ENCODE data around the gene SF3B2. TPM values are rescaled to one million over a fixed set of nuclear protein-coding genes. Genes with fewer than 3 reads are reported as not detected.

Gene SF3B2
- total and polyA plus RNA-seq, 9 of the 15 experiments (the other 6 are each of a cell fraction or from before 2014, with no cell fraction given): 58.3 to 248 (median 157) TPM

GRCh38 chr11:66104057-66104638 is 52.0 kb downstream of the SF3B2 start:
- ChIA-PET POLR2A (no interaction called here), CTCF (ENCODE audit: low intra/inter-chr PET ratio) (no interaction called here)
- 64% methylated on average over 4 of the region's 4 CpGs for WGBS (ENCODE audit: insufficient coverage, low coverage, missing lambda C conversion rate)
- no peaks in the 10 kb centered on the region; the same call in 2 of the 3 replicates for H3K36me3 ChIP-seq (ENCODE audit: control insufficient read depth, insufficient read depth, low read length)
- no TSS peak for BruUV-seq (replicated peaks)
- H3K27ac ChIP-seq (ENCODE audit: extremely low read depth, low read depth, low read length): no peak overlapping the region
- FAIRE-seq: no peak
- intact Hi-C loops (cut with micrococcal nuclease): no loop called here
- H3K4me2 ChIP-seq (ENCODE audit: insufficient read depth, low read length): no peak overlapping the region
- TF ChIP-seq, protein P1, sequence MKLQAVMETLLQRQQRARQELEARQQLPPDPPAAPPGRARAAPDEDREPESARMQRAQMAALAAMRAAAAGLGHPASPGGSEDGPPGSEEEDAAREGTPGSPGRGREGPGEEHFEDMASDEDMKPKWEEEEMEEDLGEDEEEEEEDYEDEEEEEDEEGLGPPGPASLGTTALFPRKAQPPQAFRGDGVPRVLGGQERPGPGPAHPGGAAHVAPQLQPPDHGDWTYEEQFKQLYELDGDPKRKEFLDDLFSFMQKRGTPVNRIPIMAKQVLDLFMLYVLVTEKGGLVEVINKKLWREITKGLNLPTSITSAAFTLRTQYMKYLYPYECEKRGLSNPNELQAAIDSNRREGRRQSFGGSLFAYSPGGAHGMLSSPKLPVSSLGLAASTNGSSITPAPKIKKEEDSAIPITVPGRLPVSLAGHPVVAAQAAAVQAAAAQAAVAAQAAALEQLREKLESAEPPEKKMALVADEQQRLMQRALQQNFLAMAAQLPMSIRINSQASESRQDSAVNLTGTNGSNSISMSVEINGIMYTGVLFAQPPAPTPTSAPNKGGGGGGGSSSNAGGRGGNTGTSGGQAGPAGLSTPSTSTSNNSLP (IDR thresholded peaks at IDR 0.05; ENCODE audit: borderline replicate concordance, low read depth, low read length): no peak
- TF ChIP-seq, protein P2, sequence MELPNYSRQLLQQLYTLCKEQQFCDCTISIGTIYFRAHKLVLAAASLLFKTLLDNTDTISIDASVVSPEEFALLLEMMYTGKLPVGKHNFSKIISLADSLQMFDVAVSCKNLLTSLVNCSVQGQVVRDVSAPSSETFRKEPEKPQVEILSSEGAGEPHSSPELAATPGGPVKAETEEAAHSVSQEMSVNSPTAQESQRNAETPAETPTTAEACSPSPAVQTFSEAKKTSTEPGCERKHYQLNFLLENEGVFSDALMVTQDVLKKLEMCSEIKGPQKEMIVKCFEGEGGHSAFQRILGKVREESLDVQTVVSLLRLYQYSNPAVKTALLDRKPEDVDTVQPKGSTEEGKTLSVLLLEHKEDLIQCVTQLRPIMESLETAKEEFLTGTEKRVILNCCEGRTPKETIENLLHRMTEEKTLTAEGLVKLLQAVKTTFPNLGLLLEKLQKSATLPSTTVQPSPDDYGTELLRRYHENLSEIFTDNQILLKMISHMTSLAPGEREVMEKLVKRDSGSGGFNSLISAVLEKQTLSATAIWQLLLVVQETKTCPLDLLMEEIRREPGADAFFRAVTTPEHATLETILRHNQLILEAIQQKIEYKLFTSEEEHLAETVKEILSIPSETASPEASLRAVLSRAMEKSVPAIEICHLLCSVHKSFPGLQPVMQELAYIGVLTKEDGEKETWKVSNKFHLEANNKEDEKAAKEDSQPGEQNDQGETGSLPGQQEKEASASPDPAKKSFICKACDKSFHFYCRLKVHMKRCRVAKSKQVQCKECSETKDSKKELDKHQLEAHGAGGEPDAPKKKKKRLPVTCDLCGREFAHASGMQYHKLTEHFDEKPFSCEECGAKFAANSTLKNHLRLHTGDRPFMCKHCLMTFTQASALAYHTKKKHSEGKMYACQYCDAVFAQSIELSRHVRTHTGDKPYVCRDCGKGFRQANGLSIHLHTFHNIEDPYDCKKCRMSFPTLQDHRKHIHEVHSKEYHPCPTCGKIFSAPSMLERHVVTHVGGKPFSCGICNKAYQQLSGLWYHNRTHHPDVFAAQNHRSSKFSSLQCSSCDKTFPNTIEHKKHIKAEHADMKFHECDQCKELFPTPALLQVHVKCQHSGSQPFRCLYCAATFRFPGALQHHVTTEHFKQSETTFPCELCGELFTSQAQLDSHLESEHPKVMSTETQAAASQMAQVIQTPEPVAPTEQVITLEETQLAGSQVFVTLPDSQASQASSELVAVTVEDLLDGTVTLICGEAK (IDR thresholded peaks at IDR 0.05): peak; percentile 85
- TF ChIP-seq, protein P2 (CRISPR knock-in tag; IDR thresholded peaks at IDR 0.05): peak; percentile 43; the same call in 1 of the 2 replicates
- no peaks in the 10 kb centered on the region for H3K9me1 ChIP-seq (ENCODE audit: control insufficient read depth, insufficient read depth, low read length)
- H3K4me1 ChIP-seq (replicated peaks in 1 of 2; ENCODE audit: control insufficient read depth in 2 of 2, insufficient read depth in 2 of 2, low read length in 2 of 2): peaks cover 3 to 4% of the 10 kb centered on the region in 2 experiments; a peak in 2 of 5 replicates
- no peak for DNase-seq (ENCODE audit: extremely low read depth in 1 of 4, low spot score in 3 of 4)
- no peaks in the 10 kb centered on the region for H3K9me3 ChIP-seq (replicated peaks; ENCODE audit: control insufficient read depth, insufficient read depth, low read depth, low read length)
- no peak overlapping the region for H3K9ac ChIP-seq (ENCODE audit: insufficient read depth in 1 of 2, low read depth in 2 of 2, low read length in 2 of 2)
- ATAC-seq: no peak
- H2AFZ ChIP-seq (ENCODE audit: low read depth, low read length): no peak overlapping the region
- peaks cover 2% of the 10 kb centered on the region; the same call in 1 of the 3 replicates for H3K79me2 ChIP-seq (ENCODE audit: control insufficient read depth, insufficient read depth, low read length)
- H3K4me3 ChIP-seq: no peak overlapping the region
- H4K20me1 ChIP-seq (replicated peaks; ENCODE audit: control insufficient read depth, insufficient read depth, low read length): no peaks in the 10 kb centered on the region
- in situ Hi-C loops (cut with MboI): no loop called here
- no peaks in the 10 kb centered on the region for H3K27me3 ChIP-seq (ENCODE audit: control insufficient read depth in 2 of 2, insufficient read depth in 2 of 2, low read length in 2 of 2)

All from K562 (cell line).